Tibial nerve (tissue), 4 donors: ENCODE measurements around the gene C5AR2.

Experiments
- EP300 ChIP-seq, 2 donors: sonication (generic); formaldehyde crosslinking; IDR thresholded peaks; one replicate each; pipeline ENCODE4 v1.6.1; 2017; ENCODE audit warnings: antibody characterized with exemption in 2 of 2, mild to moderate bottlenecking in 1 of 2
- POLR2A ChIP-seq, 2 donors: fragments of 450-650 bp; IDR thresholded peaks; one replicate each; pipeline ENCODE4 v1.6.1; 2017; ENCODE audit warnings: antibody characterized with exemption in 2 of 2, mild to moderate bottlenecking in 2 of 2, moderate library complexity in 2 of 2
- TF ChIP-seq, protein P1 (sequence below), 5 experiments: fragments of 200-600 bp in 3 of 5; fragments of 450-650 bp in 2 of 5; sonication (generic) in 3 of 5; IDR thresholded peaks; one replicate each; pipeline ENCODE4 v1.5.1; 2016 to 2019; ENCODE audit warnings: antibody characterized with exemption in 5 of 5, mild to moderate bottlenecking in 3 of 5, moderate library complexity in 2 of 5

DNA sequence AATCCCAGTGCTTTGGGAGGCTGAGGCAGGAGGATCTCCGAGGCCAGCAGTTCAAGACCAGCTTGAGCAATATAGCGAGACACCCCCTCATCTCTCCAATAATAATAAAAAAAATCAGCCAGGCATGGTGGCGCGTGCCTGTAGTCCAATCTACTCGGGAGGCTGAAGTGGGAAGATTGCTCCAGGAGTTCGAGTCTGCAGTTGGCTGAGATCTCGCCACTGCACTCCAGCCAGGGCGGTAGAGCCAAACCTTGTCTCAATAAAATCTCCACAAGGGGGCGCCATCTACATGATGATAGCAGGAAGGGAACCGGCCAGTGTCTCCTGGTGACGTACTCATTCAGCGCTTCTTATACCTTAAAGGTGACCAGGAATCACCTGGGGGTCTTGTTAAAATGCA is 35.9 kb upstream of the C5AR2 start:
- TF ChIP-seq, protein P1, sequence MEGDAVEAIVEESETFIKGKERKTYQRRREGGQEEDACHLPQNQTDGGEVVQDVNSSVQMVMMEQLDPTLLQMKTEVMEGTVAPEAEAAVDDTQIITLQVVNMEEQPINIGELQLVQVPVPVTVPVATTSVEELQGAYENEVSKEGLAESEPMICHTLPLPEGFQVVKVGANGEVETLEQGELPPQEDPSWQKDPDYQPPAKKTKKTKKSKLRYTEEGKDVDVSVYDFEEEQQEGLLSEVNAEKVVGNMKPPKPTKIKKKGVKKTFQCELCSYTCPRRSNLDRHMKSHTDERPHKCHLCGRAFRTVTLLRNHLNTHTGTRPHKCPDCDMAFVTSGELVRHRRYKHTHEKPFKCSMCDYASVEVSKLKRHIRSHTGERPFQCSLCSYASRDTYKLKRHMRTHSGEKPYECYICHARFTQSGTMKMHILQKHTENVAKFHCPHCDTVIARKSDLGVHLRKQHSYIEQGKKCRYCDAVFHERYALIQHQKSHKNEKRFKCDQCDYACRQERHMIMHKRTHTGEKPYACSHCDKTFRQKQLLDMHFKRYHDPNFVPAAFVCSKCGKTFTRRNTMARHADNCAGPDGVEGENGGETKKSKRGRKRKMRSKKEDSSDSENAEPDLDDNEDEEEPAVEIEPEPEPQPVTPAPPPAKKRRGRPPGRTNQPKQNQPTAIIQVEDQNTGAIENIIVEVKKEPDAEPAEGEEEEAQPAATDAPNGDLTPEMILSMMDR (IDR thresholded peaks at IDR 0.05) = peak; percentile 60 to 80 (median 70)
- no peak for TF ChIP-seq POLR2A (IDR thresholded peaks at IDR 0.05)
- TF ChIP-seq EP300 (IDR thresholded peaks at IDR 0.05) = no peak
